NK-92 (cell line): Measurements from ENCODE around the gene CPAMD8.

ENCODE experiments used
- DNase-seq: peaks from one replicate; lab custom pipeline; 2025; ENCODE audit not compliant: unreplicated experiment; lab: John Stamatoyannopoulos, UW

Gene CPAMD8

GRCh38 chr19:16921766-16922591 is 104.6 kb downstream of the CPAMD8 start:
- no peak for DNase-seq

- DNase-seq: no peak
Observed at GRCh38 chr19:16920816-16921529, 105.6 kb downstream of the CPAMD8 start.

- no peak for DNase-seq
Observed at GRCh38 chr19:16919496-16919895, 107.1 kb downstream of the CPAMD8 start.

- no peak for DNase-seq
Observed at GRCh38 chr19:16917401-16917800, 109.2 kb downstream of the CPAMD8 start.

- DNase-seq: no peak
Observed at GRCh38 chr19:16915734-16916133, 110.9 kb downstream of the CPAMD8 start.

- DNase-seq: no peak
Observed at GRCh38 chr19:16915135-16915534, 111.5 kb downstream of the CPAMD8 start.

- DNase-seq: no peak
Observed at GRCh38 chr19:16914421-16914820, 112.2 kb downstream of the CPAMD8 start.

- DNase-seq: no peak
Observed at GRCh38 chr19:16912780-16913179, 113.8 kb downstream of the CPAMD8 start.

GRCh38 chr19:16911046-16911445 is 115.6 kb downstream of the CPAMD8 start:
- DNase-seq: no peak

GRCh38 chr19:16908759-16909158 is 117.9 kb downstream of the CPAMD8 start:
- DNase-seq: no peak

- no peak for DNase-seq
Observed at GRCh38 chr19:16904599-16904998, 122.0 kb downstream of the CPAMD8 start.

GRCh38 chr19:16903347-16903746 is 123.3 kb downstream of the CPAMD8 start:
- no peak for DNase-seq

GRCh38 chr19:16902545-16902944 is 124.1 kb downstream of the CPAMD8 start:
- no peak for DNase-seq

- no peak for DNase-seq
Observed at GRCh38 chr19:16901491-16902175, 125.0 kb downstream of the CPAMD8 start.

GRCh38 chr19:16899566-16900075 is 127.0 kb downstream of the CPAMD8 start:
- DNase-seq: no peak

GRCh38 chr19:16898361-16899015 is 128.1 kb downstream of the CPAMD8 start:
- no peak for DNase-seq

- DNase-seq: no peak
Observed at GRCh38 chr19:16897856-16898161, 128.8 kb downstream of the CPAMD8 start.

GRCh38 chr19:16897029-16897855 is 129.4 kb downstream of the CPAMD8 start:
- no peak for DNase-seq

- DNase-seq: no peak
Observed at GRCh38 chr19:16896146-16897028, 130.2 kb downstream of the CPAMD8 start.
